H1 (cell line): ENCODE data around the gene RAB44. TPM values are rescaled to one million over a fixed set of nuclear protein-coding genes. Genes with fewer than 3 reads are reported as not detected.

Experiments used
- ZNF274 ChIP-seq: IDR thresholded peaks from 2 replicates; pipeline ENCODE4 v1.7.0; 2012; ENCODE audit warnings: low read length, borderline replicate concordance; ENCODE audit errors: extremely low read depth
- polyA plus RNA-seq, 7 experiments: library from polyadenylated mRNA; depleted of rRNA in 3 of 7; stranded (reverse) in 5 of 7; unstranded in 2 of 7; fragments of >200 nt in 5 of 7; fragments of 200-250 nt in 2 of 7; gene quantifications; 1 replicate in 5 of 7; 2 replicates in 1 of 7; 4 replicates in 1 of 7; pipeline versions ENCODE4 v1.2.1 to v1.2.3, GENCODE V29; 2011 to 2013; ENCODE audit warnings: missing spikeins in 2 of 7, mixed read lengths in 2 of 7
- total RNA-seq: library from RNA; stranded (reverse); fragmentation: NEBNext Ultra II Directional; extraction: Animal tissue kit (Norgen Biotek cat#: 25700); gene quantifications from 2 replicates; pipeline ENCODE4 v1.2.1, GENCODE V29; 2021

Gene RAB44
- total and polyA plus RNA-seq, 2 of the 8 experiments (the other 6 are each of a cell fraction or from before 2014, with no cell fraction given), result 0.02 TPM; not detected in 1

DNA sequence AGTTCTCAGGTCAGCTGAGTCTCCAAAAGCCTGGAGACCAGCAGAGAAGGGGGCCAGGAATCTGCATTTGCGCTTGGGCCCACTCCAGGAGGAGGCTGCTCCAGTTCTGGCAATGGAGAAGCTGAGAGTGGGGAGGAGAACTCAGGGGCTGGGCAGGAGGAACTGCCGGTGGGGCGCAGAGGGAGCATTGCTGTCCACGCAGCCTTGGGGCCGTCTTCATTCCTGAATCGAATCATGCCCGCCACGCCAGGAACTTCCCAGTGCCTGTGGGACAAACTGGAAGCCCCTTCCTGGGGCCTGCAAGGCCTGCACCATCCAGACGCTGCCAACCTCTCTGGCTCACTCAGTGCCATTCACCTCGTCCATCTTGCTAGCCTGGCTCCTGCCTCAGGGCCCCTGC lies 16.9 kb downstream of the RAB44 start (continued):
- TF ChIP-seq ZNF274, result no peak
- TF ChIP-seq, all 59 proteins: peak for 0
